NCI-H510A (cell line): Measurements from ENCODE around the gene RNF113A.
"Not testable (repeated sequence)": the region's sequence is repeated elsewhere in the genome, so short reads cannot be mapped to it uniquely, and the experiment has no call there.

ENCODE experiments used
- DNase-seq: peaks from one replicate; lab custom pipeline; 2025; lab: John Stamatoyannopoulos, UW

The RNF113A gene

GRCh38 chrX:119871599-119872395, at the start of gene RNF113A, which contains the start of gene NDUFA1:
RNF113A (minus strand) TSS chrX:119871733; CDS start chrX:119871613, 120 bp downstream.
NDUFA1 (plus strand) TSS chrX:119871832; CDS start chrX:119871912, 80 bp downstream.
- DNase-seq = peak; percentile 65

DNA sequence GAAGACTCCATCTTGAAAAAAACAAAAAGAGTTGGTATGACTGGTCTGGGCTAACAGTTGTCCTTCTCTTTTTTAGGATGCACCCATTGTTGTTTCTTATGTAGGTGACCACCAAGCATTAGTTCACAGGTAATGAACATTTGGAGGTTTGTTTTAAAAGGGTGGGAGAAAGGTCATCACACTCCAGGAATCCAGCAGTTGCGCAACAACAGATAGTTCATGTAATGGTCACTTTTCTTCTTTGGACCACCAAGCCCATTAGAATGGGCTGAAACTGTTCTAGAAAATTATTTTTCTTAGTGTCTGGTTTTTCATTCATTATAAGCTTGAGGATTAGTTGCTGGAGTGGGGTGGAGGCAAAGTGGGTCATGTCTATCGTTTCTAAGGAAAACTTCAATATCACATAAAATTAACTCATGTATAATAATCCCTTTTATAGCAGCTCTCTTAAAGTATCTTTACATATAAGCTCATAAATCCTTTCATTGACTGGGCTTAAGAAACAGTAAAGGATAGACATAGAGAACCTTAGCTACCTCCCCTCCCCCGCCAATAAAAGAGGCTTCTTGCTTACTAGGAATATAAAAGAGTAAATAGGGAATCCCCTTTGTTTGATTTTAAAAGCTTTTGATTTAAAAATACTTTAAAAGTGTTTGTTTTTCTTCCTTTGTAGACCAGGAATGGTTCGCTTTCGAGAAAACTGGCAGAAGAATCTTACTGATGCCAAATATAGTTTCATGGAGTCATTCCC, 48.5 kb upstream of the RNF113A start:
- no peak for DNase-seq

GRCh38 chrX:119917877-119918276, 46.3 kb upstream of the RNF113A start:
- DNase-seq = no peak

DNA sequence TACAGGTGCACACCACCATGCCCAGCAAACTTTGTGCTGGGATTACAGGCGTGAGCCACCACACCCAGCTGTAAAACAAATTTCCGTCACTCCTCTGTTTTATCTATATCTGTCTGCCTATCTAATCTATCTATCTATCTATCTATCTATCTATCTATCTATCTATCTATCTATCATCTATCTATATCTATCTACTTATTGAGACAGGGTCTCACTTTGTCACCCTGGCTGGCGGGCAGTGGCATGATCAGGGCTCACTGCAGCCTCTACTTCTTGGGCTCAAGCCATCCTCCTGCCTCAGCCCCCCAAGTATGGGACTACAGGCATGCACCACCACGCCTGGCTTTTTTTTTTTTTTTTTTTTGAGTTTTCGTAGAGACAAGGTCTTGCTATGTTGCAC, 44.8 kb upstream of the RNF113A start:
- no peak for DNase-seq

- no peak for DNase-seq
Measured at GRCh38 chrX:119900976-119901375, 29.4 kb upstream of the RNF113A start.

DNA sequence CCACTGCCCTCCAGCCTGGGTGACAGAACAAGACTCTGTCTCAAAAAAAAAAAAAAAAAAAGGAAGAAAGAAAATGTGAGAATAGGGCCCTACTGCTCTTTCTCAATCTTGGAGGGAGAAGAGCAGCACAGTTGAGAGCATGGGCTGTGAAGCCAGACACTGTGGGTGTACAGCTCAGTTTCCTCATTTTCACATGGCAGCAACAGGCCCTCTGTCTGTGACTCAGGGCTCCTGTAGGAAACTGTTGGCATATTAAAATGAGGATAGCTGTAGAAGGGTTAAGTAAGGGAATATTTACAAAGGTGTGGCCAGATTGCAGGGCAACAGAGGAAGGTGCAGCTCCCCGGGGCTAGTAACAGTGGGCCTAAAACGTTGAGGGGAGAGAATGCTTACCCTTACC, 27.6 kb upstream of the RNF113A start:
- DNase-seq = no peak

GRCh38 chrX:119895843-119896326, 24.4 kb upstream of the RNF113A start, which contains the start of gene AKAP14:
AKAP14 (plus strand) TSS chrX:119895893; CDS start chrX:119903224, 7,331 bp downstream.
- no peak for DNase-seq

GRCh38 chrX:119891961-119892692, 20.6 kb upstream of the RNF113A start:
- not testable (repeated sequence) for DNase-seq

- DNase-seq = not testable (repeated sequence)
Measured at GRCh38 chrX:119890626-119891025, 19.1 kb upstream of the RNF113A start.

DNA sequence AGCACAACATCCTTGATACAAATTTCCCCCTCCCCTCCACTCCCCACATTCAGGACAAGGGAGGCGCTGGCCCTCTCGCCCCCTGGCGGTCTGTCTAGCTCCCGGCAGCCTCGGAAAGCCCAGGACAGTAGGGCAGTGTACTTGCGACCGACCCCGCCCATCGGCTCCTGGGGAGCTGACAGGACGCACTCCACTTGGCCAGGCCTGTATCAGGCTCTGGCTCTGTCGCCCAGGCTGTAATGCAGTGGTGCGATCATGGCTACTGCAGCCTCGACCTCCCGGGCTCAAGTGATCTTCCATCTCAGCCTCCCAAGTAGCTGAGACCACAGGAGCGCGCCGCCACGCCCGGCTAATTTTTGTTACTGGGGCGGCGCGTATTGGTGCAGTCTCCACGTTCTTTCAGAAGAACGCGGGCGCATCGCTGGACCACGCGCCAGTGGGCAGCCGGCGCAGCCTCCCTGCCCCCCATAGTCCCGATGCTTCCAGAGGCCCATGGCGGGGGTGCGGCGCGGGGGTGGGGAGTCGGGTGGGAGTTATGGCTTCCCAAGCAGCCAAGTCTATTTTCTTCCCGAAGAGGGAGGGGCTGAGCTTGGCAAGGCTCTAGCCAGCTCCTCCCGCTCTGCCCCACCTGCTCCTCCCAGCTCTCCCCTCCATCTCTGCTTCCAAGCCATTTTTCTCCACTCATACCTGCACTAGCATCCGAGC, 16.3 kb upstream of the RNF113A start:
- DNase-seq = peak; percentile 79

GRCh38 chrX:119885554-119886428, 14.3 kb upstream of the RNF113A start:
- no peak for DNase-seq

GRCh38 chrX:119880552-119881437, 9.3 kb upstream of the RNF113A start:
- DNase-seq = no peak

- no peak for DNase-seq
Measured at GRCh38 chrX:119880076-119880475, 8.5 kb upstream of the RNF113A start.

GRCh38 chrX:119878740-119879139, 7.2 kb upstream of the RNF113A start:
- no peak for DNase-seq

GRCh38 chrX:119871245-119871598, 311 bp downstream of the RNF113A start:
- DNase-seq = peak; percentile 36

- no peak for DNase-seq
Measured at GRCh38 chrX:119870626-119871131, 854 bp downstream of the RNF113A start.

GRCh38 chrX:119853444-119853843, 18.1 kb downstream of the RNF113A start:
- no peak for DNase-seq

DNA sequence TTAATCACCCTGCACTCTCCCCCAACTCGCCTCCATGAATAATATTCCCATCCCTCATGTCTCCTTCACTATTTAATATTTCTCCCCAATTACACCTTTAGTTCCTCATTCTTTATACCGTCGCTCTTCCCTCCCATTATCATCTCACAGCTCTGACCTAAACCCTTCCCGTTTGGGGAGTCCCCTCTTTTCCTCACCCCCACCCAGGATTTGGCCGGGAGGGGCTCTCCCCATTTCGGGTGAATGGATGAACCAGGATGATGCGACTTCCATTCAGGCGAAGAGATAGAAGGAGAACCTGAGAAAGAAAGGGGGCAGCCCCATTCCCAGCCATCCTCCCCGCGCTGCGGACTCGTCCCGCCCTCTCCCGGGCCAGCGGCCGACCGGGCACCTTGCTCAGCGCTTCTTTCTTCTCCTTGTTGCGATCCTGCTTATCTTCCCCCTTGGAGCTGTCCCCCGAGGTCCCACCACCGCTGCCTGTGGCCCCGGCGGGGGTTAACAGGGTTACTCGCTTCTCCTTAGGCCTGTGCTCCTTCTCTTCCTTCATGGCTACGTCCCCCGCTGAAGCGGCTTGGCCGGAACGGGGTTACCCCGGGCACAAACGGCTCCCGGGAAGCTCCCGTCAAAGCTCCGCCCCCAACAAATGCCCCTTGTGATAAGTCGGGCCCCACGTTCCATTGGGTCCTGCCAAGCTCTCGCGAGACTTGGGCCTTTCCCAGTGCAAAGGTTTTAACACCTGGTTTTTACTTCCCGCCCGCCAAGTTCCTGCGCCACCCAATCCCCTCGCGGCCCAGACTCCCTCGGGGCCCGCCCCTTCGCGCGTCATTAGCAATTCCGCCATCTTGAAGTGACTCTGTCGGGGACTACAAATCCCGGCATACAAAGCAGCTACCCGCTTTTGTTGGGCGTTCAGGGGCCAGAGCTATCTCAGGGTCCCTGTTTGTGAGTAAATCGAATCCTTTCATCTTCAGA, 18.9 kb downstream of the RNF113A start, which contains the start of gene UPF3B:
Gene UPF3B (minus strand): TSS at position 582 of the 972 bp plus-strand sequence. CDS start 35 bp downstream, at position 547.
- DNase-seq = peak; percentile 97
